Heart left ventricle (tissue), 16 donors: ENCODE results near the gene SNUPN. TPM values are rescaled to one million over a fixed set of nuclear protein-coding genes. Genes with fewer than 3 reads are reported as not detected.
A peak's percentile ranks its signal among the peaks of the same experiment; 100 is the strongest.
"Not testable (repeated sequence)": the region's sequence is repeated elsewhere in the genome, so short reads cannot be mapped to it uniquely, and the experiment has no call there.

Source experiments
- ATAC-seq, 4 donors: fragments of 200-7000 bp; cut with Tn5 transposase; one replicate each; pipeline ENCODE4 v1.9.1; 2020 to 2022; ENCODE audit warnings: moderate library complexity in 4 of 4, mild to moderate bottlenecking in 3 of 4, moderate number of reproducible peaks in 1 of 4
- DNase-seq, 5 donors: peaks; one replicate each; pipeline ENCODE4 v3.0.0-alpha.2; 2020
- H3K27ac ChIP-seq, 12 donors: fragments of 200-600 bp; sonication (generic) in 4 of 12; one replicate each; pipeline versions ENCODE4 v1.5.0 to v1.8.0; 2016 to 2022; ENCODE audit warnings: mild to moderate bottlenecking in 2 of 12
- H3K27me3 ChIP-seq, 9 donors: fragments of 200-600 bp; sonication (generic) in 2 of 9; one replicate each; pipeline versions ENCODE4 v1.5.1 to v1.8.0; 2016 to 2022; ENCODE audit warnings: mild to moderate bottlenecking in 3 of 9
- H3K36me3 ChIP-seq, 9 donors: fragments of 200-600 bp; sonication (generic) in 2 of 9; one replicate each; pipeline versions ENCODE4 v1.5.0 to v1.8.0; 2018 to 2022; ENCODE audit warnings: mild to moderate bottlenecking in 2 of 9
- H3K4me1 ChIP-seq, 12 donors: fragments of 200-600 bp; sonication (generic) in 4 of 12; one replicate each; pipeline versions ENCODE4 v1.5.0 to v1.8.0; 2016 to 2022; ENCODE audit warnings: mild to moderate bottlenecking in 3 of 12
- H3K4me3 ChIP-seq, 12 donors: fragments of 200-600 bp; sonication (generic) in 4 of 12; one replicate each; pipeline versions ENCODE4 v1.5.0 to v1.8.0; 2017 to 2022; ENCODE audit warnings: mild to moderate bottlenecking in 9 of 12, moderate library complexity in 4 of 12
- H3K9me3 ChIP-seq, 12 donors: fragments of 200-600 bp; sonication (generic) in 4 of 12; one replicate each; pipeline versions ENCODE4 v1.5.0 to v1.8.0; 2016 to 2022; ENCODE audit warnings: mild to moderate bottlenecking in 1 of 12
- POLR2A ChIP-seq, 2 donors: fragments of 450-650 bp; IDR thresholded peaks; one replicate each; pipeline ENCODE4 v1.6.1; 2017; ENCODE audit warnings: antibody characterized with exemption in 2 of 2, mild to moderate bottlenecking in 2 of 2, moderate library complexity in 2 of 2
- WGBS, 4 donors: extraction: QIAGEN DNeasy Blood & Tissue Kit in 2 of 4; methylation state at CpG; one replicate each; pipeline versions ENCODE4 v1.1.5 to v1.1.7; 2013 to 2018; 5-methylcytosine and 5-hydroxymethylcytosine counted together
- intact Hi-C, 10 donors: fragments of 100-400 bp; cut with DNase I; formaldehyde crosslinking; loops; one replicate each; pipeline versions ENCODE4 v1.11.1 to v1.14.2; 2022
- polyA plus RNA-seq, 2 donors: library from polyadenylated mRNA; stranded (reverse); fragments of 200-250 nt; gene quantifications; one replicate each; pipeline ENCODE4 v1.2.3, GENCODE V29; 2013
- total RNA-seq, 9 donors: library from RNA; depleted of rRNA in 2 of 9; stranded (reverse); fragments of >200 nt in 2 of 9; fragmentation: NEBNext Ultra II Directional in 3 of 9; extraction: Animal tissue kit (Norgen Biotek cat#: 25700) in 3 of 9; gene quantifications; one replicate each; pipeline versions ENCODE4 v1.1.0 to v1.2.4, GENCODE V29; 2016 to 2023
- TF ChIP-seq, protein P1 (sequence below), 12 donors: fragments of 200-600 bp; sonication (generic) in 4 of 12; IDR thresholded peaks; one replicate each; pipeline versions ENCODE4 v1.5.0 to v1.8.0; 2018 to 2022; ENCODE audit warnings: antibody characterized with exemption in 12 of 12, mild to moderate bottlenecking in 5 of 12
- donor health status: ischemic (EF 13 %, LVEDD 7.1; RV severe dilation, severe dysfunction).
- donor health status: healthy with polysubstance abuse.
- donor health status: DM: no; HTN: yes; CAD: no.
- donor health status: DM: no; HTN: no; CAD: no.
- donor health status: ischemic (EF 25% LVEDD 6.9; RV normal size, moderate dysfunction).
- donor health status: ischemic (EF 25% LVEDD 5.7; RV mildly dilated, moderate dysfunction).
- donor health status: healthy.
- donor health status: DM: yes; HTN: yes; CAD: no.
- donor health status: ischemic (EF 35%, LVEDD 5.7; RV mildly dilated, moderate dysfunction).
- donor health status: nonischemic (EF 11% LVEDD 7.7; RV severe dilation, severe dysfunction).
- donor health status: DM: yes; HTN: yes; CAD: no.
- donor health status: PGD.
- donor health status: ischemic (EF 29% LVEDD 5.4; RV normal size, mild dysfunction).
- donor health status: nonischemic (EF 23%, LVEDD 6.1; RV moderate dilation, normal function).

SNUPN gene
- total and polyA plus RNA-seq, 11 donors = 13.2 to 21.6 (median 14.5) TPM

DNA sequence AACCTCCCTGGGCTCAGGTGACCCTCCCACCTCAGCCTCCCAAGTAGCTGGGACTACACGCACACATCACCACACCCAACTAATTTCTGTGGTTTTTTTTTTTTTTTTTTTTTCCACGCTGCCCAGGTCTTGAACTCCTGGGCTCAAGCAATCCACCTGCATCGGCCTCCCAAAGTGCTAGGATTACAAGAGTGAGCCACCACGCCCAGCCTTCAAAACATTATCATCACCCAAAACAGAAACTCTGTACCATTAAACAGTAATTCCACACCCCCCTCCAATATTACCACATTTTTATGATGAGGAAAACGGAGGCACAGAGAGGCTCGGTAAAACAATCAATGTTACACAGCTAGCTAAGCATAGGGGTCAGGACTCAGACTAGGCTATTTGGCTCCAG is 10.5 kb upstream of the SNUPN start:
- intact Hi-C loops = loop anchor here in 8 of 10 donors (5.0 kb wide), 2 partner anchors 36 to 46 kb away; no protein-coding TSS in a partner anchor
- DNase-seq (no peak), ATAC-seq (no peak)
- Histone ChIP-seq H3K36me3 (peaks cover 0 to 12% (median 0%) of the 10 kb centered on the region in 9 donors), H3K27me3 (no peaks in the 10 kb centered on the region), H3K9me3 (no peaks in the 10 kb centered on the region), H3K27ac (no peak overlapping the region), H3K4me3 (no peak overlapping the region), H3K4me1 (peaks cover 9 to 39% (median 30%) of the 10 kb centered on the region in 12 donors)
- 92 to 95% (median 93%) methylated on average over 6 of the region's 6 CpGs for WGBS, 4 donors
- no peak for TF ChIP-seq POLR2A (IDR thresholded peaks at IDR 0.05)
- TF ChIP-seq, protein P1, sequence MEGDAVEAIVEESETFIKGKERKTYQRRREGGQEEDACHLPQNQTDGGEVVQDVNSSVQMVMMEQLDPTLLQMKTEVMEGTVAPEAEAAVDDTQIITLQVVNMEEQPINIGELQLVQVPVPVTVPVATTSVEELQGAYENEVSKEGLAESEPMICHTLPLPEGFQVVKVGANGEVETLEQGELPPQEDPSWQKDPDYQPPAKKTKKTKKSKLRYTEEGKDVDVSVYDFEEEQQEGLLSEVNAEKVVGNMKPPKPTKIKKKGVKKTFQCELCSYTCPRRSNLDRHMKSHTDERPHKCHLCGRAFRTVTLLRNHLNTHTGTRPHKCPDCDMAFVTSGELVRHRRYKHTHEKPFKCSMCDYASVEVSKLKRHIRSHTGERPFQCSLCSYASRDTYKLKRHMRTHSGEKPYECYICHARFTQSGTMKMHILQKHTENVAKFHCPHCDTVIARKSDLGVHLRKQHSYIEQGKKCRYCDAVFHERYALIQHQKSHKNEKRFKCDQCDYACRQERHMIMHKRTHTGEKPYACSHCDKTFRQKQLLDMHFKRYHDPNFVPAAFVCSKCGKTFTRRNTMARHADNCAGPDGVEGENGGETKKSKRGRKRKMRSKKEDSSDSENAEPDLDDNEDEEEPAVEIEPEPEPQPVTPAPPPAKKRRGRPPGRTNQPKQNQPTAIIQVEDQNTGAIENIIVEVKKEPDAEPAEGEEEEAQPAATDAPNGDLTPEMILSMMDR (IDR thresholded peaks at IDR 0.05) = no peak

DNA sequence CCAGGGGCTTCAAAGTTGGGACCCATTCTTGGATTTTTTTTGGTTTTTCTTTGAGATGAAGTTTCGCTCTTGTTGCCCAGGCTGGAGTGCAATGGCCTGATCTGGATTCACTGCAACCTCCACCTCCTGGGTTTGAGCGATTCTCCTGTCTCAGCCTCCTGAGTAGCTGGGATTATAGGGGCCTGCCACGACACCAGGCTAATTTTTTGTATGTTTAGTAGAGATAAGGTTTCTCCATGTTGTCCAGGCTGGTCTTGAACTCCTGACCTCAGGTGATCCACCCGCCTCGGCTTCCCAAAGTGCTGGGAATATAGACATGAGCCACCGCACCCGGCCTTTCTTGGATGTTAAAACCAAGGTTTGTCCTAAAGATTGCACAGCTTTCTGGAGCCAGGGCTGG is 8.4 kb upstream of the SNUPN start:
- H3K27ac ChIP-seq, H3K27me3 ChIP-seq, H3K9me3 ChIP-seq, DNase-seq, intact Hi-C loops, H3K4me3 ChIP-seq, ATAC-seq: not testable (repeated sequence)
- WGBS, 4 donors = 93 to 97% (median 95%) methylated on average over 7 of the region's 7 CpGs
- peaks cover 6 to 26% (median 20%) of the 10 kb centered on the region in 12 donors for H3K4me1 ChIP-seq
- H3K36me3 ChIP-seq = peaks cover 0 to 12% (median 0%) of the 10 kb centered on the region in 9 donors

DNA sequence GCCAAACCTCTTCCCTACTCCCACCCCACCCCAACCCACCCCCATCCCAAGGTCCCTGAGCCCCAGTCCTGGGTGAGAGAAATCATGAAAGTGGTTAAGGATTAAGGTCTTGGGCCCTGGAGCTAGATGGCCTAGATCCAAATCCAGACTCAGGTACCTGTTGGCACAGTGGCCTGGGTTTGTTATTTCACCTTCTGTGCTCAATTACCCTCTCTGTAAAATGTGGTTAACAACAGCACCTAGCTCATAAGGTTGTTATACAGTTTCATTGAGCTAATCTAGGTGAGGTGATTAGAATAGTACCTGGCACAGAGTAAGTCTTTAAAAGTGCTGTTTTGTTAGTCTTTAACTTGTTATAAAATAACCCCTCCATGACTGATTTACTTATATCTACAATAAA is 6.4 kb upstream of the SNUPN start:
- DNase-seq (no peak), ATAC-seq (no peak)
- TF ChIP-seq POLR2A (IDR thresholded peaks at IDR 0.05) = no peak
- TF ChIP-seq, protein P1 (IDR thresholded peaks at IDR 0.05) = no peak
- no peaks in the 10 kb centered on the region for H3K9me3 ChIP-seq
- peaks cover 0 to 4% (median 0%) of the 10 kb centered on the region in 9 donors for H3K36me3 ChIP-seq
- no peak overlapping the region for H3K4me3 ChIP-seq
- intact Hi-C loops = no loop called here
- H3K27me3 ChIP-seq = no peaks in the 10 kb centered on the region
- H3K27ac ChIP-seq = no peak overlapping the region
- H3K4me1 ChIP-seq = peaks cover 0 to 6% (median 2%) of the 10 kb centered on the region in 12 donors

DNA sequence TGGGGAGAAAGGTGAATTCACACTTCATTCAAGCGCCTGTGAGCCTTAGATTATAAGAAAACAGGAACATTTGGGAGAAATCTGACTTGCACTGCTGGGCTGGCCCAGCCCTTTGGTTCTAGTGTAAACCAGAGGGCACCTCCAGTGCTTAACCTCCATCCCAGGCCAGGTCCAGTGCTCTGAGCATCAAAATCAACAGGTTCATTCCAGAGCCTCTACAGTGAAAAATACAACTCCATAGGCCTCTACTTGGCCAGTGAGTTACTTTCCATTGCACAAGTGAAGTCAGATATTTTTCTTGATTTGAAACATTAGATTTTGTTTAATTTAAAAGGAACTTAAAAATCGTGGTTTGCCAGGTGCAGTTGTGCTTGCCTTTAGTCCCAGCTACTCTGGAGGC is 3.0 kb downstream of the SNUPN start:
- WGBS, 4 donors = 82 to 93% (median 88%) methylated on average over 2 of the region's 2 CpGs
- Histone ChIP-seq H3K4me1 (peaks cover 0 to 39% (median 21%) of the 10 kb centered on the region in 12 donors), H3K9me3 (no peaks in the 10 kb centered on the region), H3K36me3 (peaks cover 0 to 32% (median 26%) of the 10 kb centered on the region in 9 donors), H3K27me3 (no peaks in the 10 kb centered on the region), H3K27ac (peak overlapping the region in 1 of 12 donors; percentile 85), H3K4me3 (no peak overlapping the region)
- no peak for ATAC-seq
- TF ChIP-seq, protein P1 (IDR thresholded peaks at IDR 0.05) = no peak
- no peak for TF ChIP-seq POLR2A (IDR thresholded peaks at IDR 0.05)
- no peak for DNase-seq
- intact Hi-C loops = loop anchor here in 4 of 10 donors (5.0 to 10.0 kb wide), 5 partner anchors 40 to 255 kb away; partner anchors contain the start of genes MAN2C1 (in 2 of the 4), PTPN9 (in 1 of the 4) and SIN3A (in 1 of the 4)
